GM18505 (cell line): Measurements from ENCODE around the gene ZNF630.
"Not testable (repeated sequence)": the region's sequence is repeated elsewhere in the genome, so short reads cannot be mapped to it uniquely, and the experiment has no call there.

Experiments used
- ATAC-seq: cut with Tn5 transposase; IDR thresholded peaks from one replicate; pipeline ENCODE4 v1.9.1; 2021; ENCODE audit not compliant: unreplicated experiment
- POLR2A ChIP-seq: IDR thresholded peaks from 4 replicates; pipeline ENCODE4 v1.6.1; 2011; ENCODE audit warnings: borderline replicate concordance; ENCODE audit not compliant: insufficient read depth, insufficient read length; ENCODE audit errors: extremely low read depth

The ZNF630 gene

GRCh38 chrX:48059296-48059639 lies 12.2 kb downstream of the ZNF630 start:
- ATAC-seq = no peak
- TF ChIP-seq POLR2A = no peak

- TF ChIP-seq POLR2A = no peak
These were observed 12.7 kb downstream of the ZNF630 start for GRCh38 chrX:48058621-48059295.

GRCh38 chrX:48046846-48047245 lies 24.6 kb downstream of the ZNF630 start:
- TF ChIP-seq POLR2A = no peak
- ATAC-seq = no peak

More at GRCh38 chrX:48058621-48059295, 12.7 kb downstream of the ZNF630 start:
- ATAC-seq = no peak

GRCh38 chrX:48045410-48046311 lies 25.8 kb downstream of the ZNF630 start:
- ATAC-seq = no peak
- TF ChIP-seq POLR2A = no peak

GRCh38 chrX:48043056-48043455 lies 28.4 kb downstream of the ZNF630 start:
- no peak for TF ChIP-seq POLR2A
- ATAC-seq = no peak

- no peak for TF ChIP-seq POLR2A
- ATAC-seq = no peak
These were observed 35.5 kb downstream of the ZNF630 start for GRCh38 chrX:48035891-48036290.

GRCh38 chrX:48030641-48031173 lies 40.7 kb downstream of the ZNF630 start:
- not testable (repeated sequence) for ATAC-seq

GRCh38 chrX:48030237-48030636 lies 41.2 kb downstream of the ZNF630 start:
- no peak for ATAC-seq
- TF ChIP-seq POLR2A = no peak

GRCh38 chrX:48028091-48028490 lies 43.3 kb downstream of the ZNF630 start:
- no peak for TF ChIP-seq POLR2A
- no peak for ATAC-seq

GRCh38 chrX:48027545-48027944 lies 43.9 kb downstream of the ZNF630 start:
- not testable (repeated sequence) for ATAC-seq

GRCh38 chrX:48025561-48025960 lies 45.9 kb downstream of the ZNF630 start:
- no peak for TF ChIP-seq POLR2A
- ATAC-seq = no peak

- ATAC-seq = no peak
- no peak for TF ChIP-seq POLR2A
These were observed 48.7 kb downstream of the ZNF630 start for GRCh38 chrX:48022738-48023137.

- no peak for TF ChIP-seq POLR2A
- no peak for ATAC-seq
These were observed 49.3 kb downstream of the ZNF630 start for GRCh38 chrX:48022100-48022499.
